Colonic mucosa (tissue), 4 donors: Measurements from ENCODE around the gene PREX1. TPM values are rescaled to one million over a fixed set of nuclear protein-coding genes. Genes with fewer than 3 reads are reported as not detected.

Source experiments
- DNase-seq: peaks from one replicate; pipeline ENCODE4 v3.0.0-alpha.2; 2020
- H3K27ac ChIP-seq: fragments of 200-600 bp; one replicate; pipeline ENCODE4 v1.8.0; 2021
- H3K27me3 ChIP-seq: fragments of 200-600 bp; one replicate; pipeline ENCODE4 v1.8.0; 2021
- H3K36me3 ChIP-seq: fragments of 200-600 bp; one replicate; pipeline ENCODE4 v1.8.0; 2021
- H3K4me1 ChIP-seq: fragments of 200-600 bp; one replicate; pipeline ENCODE4 v1.8.0; 2021; ENCODE audit warnings: mild to moderate bottlenecking
- H3K4me3 ChIP-seq: fragments of 200-600 bp; one replicate; pipeline ENCODE4 v1.8.0; 2021
- H3K9ac ChIP-seq, 2 donors: one replicate each; pipeline ENCODE4 v1.7.0; 2013; ENCODE audit warnings: control low read depth in 2 of 2, low read depth in 2 of 2, low read length in 2 of 2
- H3K9me3 ChIP-seq: fragments of 200-600 bp; one replicate; pipeline ENCODE4 v1.8.0; 2021
- intact Hi-C: fragments of 100-400 bp; cut with DNase I; formaldehyde crosslinking; loops from one replicate; pipeline ENCODE4 v1.14.1; 2022
- total RNA-seq, 2 donors: library from RNA; stranded (reverse); fragmentation: NEBNext Ultra II Directional in 1 of 2; extraction: Animal tissue kit (Norgen Biotek cat#: 25700) in 1 of 2; gene quantifications; one replicate each; pipeline ENCODE4 v1.2.1, GENCODE V29; 2021
- TF ChIP-seq, protein P1 (sequence below): fragments of 200-600 bp; IDR thresholded peaks from one replicate; pipeline ENCODE4 v1.8.0; 2022; ENCODE audit warnings: antibody characterized with exemption, mild to moderate bottlenecking
- donor health status: healthy.
- donor health status: DM: no; HTN: no; CAD: no.
- donor health status: DM: no; HTN: no; CAD: no.

PREX1 gene
- total RNA-seq, 2 donors from 2014 or later, result 7.2 to 24.6 TPM

DNA sequence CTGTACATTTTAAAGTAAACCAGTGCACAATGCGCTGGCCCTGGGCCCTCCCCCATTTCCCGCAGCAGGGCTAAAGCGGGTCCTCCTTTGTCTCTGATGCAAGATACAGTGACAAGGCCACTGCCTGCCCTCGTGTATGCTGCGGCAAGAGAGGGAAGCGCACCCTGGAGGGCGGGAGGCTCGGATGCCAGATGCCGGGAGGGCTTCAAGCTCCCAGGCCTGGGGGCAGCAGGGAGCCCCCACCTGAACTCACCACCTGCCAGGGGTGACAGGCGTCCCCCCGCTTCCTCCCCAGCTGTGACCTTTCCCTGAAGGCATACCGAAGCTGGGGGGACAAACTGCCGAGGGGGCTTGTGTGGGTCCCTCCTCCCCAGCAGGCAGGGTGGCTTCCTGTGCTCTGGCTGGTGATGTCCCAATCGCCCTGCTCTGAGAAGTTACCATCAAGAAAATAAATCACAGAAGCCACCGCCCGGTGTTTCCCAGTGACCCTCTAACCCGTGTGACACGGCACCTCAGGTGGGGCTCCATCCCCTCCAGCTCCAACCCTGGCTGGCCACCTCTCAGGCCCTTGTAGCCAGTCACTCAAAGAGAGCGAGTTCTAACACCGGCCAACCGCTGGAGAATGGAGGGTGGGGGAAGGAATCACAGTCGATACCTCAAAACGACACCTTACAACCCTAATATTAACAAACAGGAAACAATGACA is 203.3 kb downstream of the PREX1 start:
- H3K27me3 ChIP-seq, result no peaks in the 10 kb centered on the region
- H3K36me3 ChIP-seq, result no peaks in the 10 kb centered on the region
- no peak for DNase-seq
- no peaks in the 10 kb centered on the region for H3K9me3 ChIP-seq
- TF ChIP-seq, protein P1, sequence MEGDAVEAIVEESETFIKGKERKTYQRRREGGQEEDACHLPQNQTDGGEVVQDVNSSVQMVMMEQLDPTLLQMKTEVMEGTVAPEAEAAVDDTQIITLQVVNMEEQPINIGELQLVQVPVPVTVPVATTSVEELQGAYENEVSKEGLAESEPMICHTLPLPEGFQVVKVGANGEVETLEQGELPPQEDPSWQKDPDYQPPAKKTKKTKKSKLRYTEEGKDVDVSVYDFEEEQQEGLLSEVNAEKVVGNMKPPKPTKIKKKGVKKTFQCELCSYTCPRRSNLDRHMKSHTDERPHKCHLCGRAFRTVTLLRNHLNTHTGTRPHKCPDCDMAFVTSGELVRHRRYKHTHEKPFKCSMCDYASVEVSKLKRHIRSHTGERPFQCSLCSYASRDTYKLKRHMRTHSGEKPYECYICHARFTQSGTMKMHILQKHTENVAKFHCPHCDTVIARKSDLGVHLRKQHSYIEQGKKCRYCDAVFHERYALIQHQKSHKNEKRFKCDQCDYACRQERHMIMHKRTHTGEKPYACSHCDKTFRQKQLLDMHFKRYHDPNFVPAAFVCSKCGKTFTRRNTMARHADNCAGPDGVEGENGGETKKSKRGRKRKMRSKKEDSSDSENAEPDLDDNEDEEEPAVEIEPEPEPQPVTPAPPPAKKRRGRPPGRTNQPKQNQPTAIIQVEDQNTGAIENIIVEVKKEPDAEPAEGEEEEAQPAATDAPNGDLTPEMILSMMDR, result no peak
- intact Hi-C loops, result loop anchor here (5.0 kb wide), 4 partner anchors 77 to 947 kb away; partner anchors contain the start of gene SULF2
- H3K4me3 ChIP-seq, result no peak overlapping the region
- H3K4me1 ChIP-seq, result peaks cover 4% of the 10 kb centered on the region
- no peak overlapping the region for H3K27ac ChIP-seq
- H3K9ac ChIP-seq, result no peak overlapping the region

- H3K9ac ChIP-seq, result no peak overlapping the region
- TF ChIP-seq, protein P1, result no peak
- H3K27ac ChIP-seq, result no peak overlapping the region
- no peak for DNase-seq
- intact Hi-C loops, result loop anchor here (5.0 kb wide), 4 partner anchors 77 to 947 kb away; partner anchors contain the start of gene SULF2
- H3K4me1 ChIP-seq, result peaks cover 4% of the 10 kb centered on the region
- H3K36me3 ChIP-seq, result no peaks in the 10 kb centered on the region
- no peak overlapping the region for H3K4me3 ChIP-seq
- no peaks in the 10 kb centered on the region for H3K27me3 ChIP-seq
- no peaks in the 10 kb centered on the region for H3K9me3 ChIP-seq
These were observed 203.9 kb downstream of the PREX1 start for GRCh38 chr20:48623906-48624265.

GRCh38 chr20:48623176-48623905 is 204.5 kb downstream of the PREX1 start:
- no peak overlapping the region for H3K9ac ChIP-seq
- no peaks in the 10 kb centered on the region for H3K36me3 ChIP-seq
- no peaks in the 10 kb centered on the region for H3K27me3 ChIP-seq
- no peak overlapping the region for H3K27ac ChIP-seq
- DNase-seq, result no peak
- intact Hi-C loops, result loop anchor here (5.0 kb wide), 4 partner anchors 76 to 946 kb away; partner anchors contain the start of gene SULF2
- H3K4me3 ChIP-seq, result no peak overlapping the region
- H3K9me3 ChIP-seq, result no peaks in the 10 kb centered on the region
- TF ChIP-seq, protein P1, result no peak
- peaks cover 4% of the 10 kb centered on the region for H3K4me1 ChIP-seq

- Histone ChIP-seq H3K9ac (no peak overlapping the region), H3K27ac (no peak overlapping the region), H3K9me3 (no peaks in the 10 kb centered on the region), H3K36me3 (no peaks in the 10 kb centered on the region), H3K27me3 (no peaks in the 10 kb centered on the region), H3K4me3 (no peak overlapping the region), H3K4me1 (peaks cover 4% of the 10 kb centered on the region)
- TF ChIP-seq, protein P1, result no peak
- no peak for DNase-seq
- intact Hi-C loops, result loop anchor here (5.0 kb wide), 4 partner anchors 75 to 945 kb away; partner anchors contain the start of gene SULF2
These were observed 205.4 kb downstream of the PREX1 start for GRCh38 chr20:48622421-48622820.

DNA sequence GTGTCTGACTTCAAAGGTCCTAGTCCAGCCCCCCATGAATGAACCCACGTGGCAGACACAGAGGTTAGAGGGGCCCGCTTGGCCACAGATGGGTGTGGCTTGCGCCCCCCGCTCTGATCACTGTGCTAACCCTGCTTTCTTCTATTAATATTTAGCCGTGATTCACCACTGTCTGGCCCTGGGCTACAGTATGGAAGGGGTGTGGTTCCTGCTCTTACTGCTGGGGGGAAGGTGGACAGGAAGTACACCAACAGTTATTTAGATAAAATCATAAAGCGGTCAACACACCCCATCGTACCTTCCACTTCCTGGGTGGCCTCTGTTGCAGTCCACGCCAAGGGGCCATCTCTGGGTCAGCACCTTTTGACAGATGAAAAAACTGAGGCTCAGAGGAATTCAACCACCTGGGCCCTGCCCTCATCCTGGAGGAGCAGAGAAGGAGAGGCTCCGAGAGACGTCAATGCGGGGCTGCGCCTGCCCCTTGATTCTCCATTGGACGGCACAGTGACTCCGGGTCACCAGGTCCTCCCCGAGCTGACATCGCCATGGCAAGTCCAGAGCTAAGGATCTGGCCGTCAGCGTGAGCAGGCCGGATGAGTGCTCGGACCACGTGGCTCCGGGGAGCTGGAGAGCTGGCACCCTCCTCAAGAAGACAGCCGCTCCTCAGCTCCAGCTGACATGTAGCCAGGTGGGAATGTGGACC is 206.3 kb downstream of the PREX1 start:
- Histone ChIP-seq H3K9ac (peak overlapping the region in 1 of 2 donors; percentile 19), H3K27ac (no peak overlapping the region), H3K27me3 (no peaks in the 10 kb centered on the region), H3K4me1 (peaks cover 4% of the 10 kb centered on the region), H3K9me3 (no peaks in the 10 kb centered on the region), H3K4me3 (no peak overlapping the region), H3K36me3 (no peaks in the 10 kb centered on the region)
- TF ChIP-seq, protein P1, result no peak
- intact Hi-C loops, result loop anchor here (2.0 to 5.0 kb wide), 5 partner anchors 74 to 957 kb away; partner anchors contain the start of gene SULF2
- peak; percentile 40 for DNase-seq
